Measurements from ENCODE around the gene CFAP77.

Gene CFAP77

GRCh38 chr9:132514821-132515220, 104.8 kb downstream of the CFAP77 start:
- no peak for DNase-seq (ENCODE audit: low read depth in 2 of 3, low spot score in 2 of 3)

GRCh38 chr9:132516301-132516700, 106.3 kb downstream of the CFAP77 start:
- no peak for DNase-seq (ENCODE audit: low read depth in 2 of 3, low spot score in 2 of 3)

GRCh38 chr9:132516911-132517310, 106.9 kb downstream of the CFAP77 start:
- DNase-seq (ENCODE audit: low read depth in 2 of 3, low spot score in 2 of 3) = no peak

GRCh38 chr9:132517815-132518550, 108.0 kb downstream of the CFAP77 start:
- DNase-seq (ENCODE audit: low read depth in 2 of 3, low spot score in 2 of 3) = no peak

- DNase-seq (ENCODE audit: low read depth in 2 of 3, low spot score in 2 of 3) = no peak
Measured at GRCh38 chr9:132518626-132519025, 108.6 kb downstream of the CFAP77 start.

- no peak for DNase-seq (ENCODE audit: low read depth in 2 of 3, low spot score in 2 of 3)
Measured at GRCh38 chr9:132519033-132519432, 109.0 kb downstream of the CFAP77 start.

- DNase-seq (ENCODE audit: low read depth in 2 of 3, low spot score in 2 of 3) = no peak
Measured at GRCh38 chr9:132520612-132521011, 110.6 kb downstream of the CFAP77 start.

GRCh38 chr9:132525308-132526023, 115.5 kb downstream of the CFAP77 start:
- DNase-seq (ENCODE audit: low read depth in 2 of 3, low spot score in 2 of 3) = no peak

- no peak for DNase-seq (ENCODE audit: low read depth in 2 of 3, low spot score in 2 of 3)
Measured at GRCh38 chr9:132531195-132531594, 121.2 kb downstream of the CFAP77 start.

- DNase-seq (ENCODE audit: low read depth in 2 of 3, low spot score in 2 of 3) = no peak
Measured at GRCh38 chr9:132531710-132532570, 121.9 kb downstream of the CFAP77 start.

- no peak for DNase-seq (ENCODE audit: low read depth in 2 of 3, low spot score in 2 of 3)
Measured at GRCh38 chr9:132534832-132535231, 124.8 kb downstream of the CFAP77 start.

GRCh38 chr9:132536124-132536523, 126.1 kb downstream of the CFAP77 start:
- no peak for DNase-seq (ENCODE audit: low read depth in 2 of 3, low spot score in 2 of 3)

GRCh38 chr9:132537352-132537751, 127.3 kb downstream of the CFAP77 start:
- DNase-seq (ENCODE audit: low read depth in 2 of 3, low spot score in 2 of 3) = no peak

- no peak for DNase-seq (ENCODE audit: low read depth in 2 of 3, low spot score in 2 of 3)
Measured at GRCh38 chr9:132538071-132538470, 128.1 kb downstream of the CFAP77 start.

- DNase-seq (ENCODE audit: low read depth in 2 of 3, low spot score in 2 of 3) = no peak
Measured at GRCh38 chr9:132539096-132539495, 129.1 kb downstream of the CFAP77 start.

GRCh38 chr9:132541051-132541450, 131.0 kb downstream of the CFAP77 start:
- DNase-seq (ENCODE audit: low read depth in 2 of 3, low spot score in 2 of 3) = no peak

- DNase-seq (ENCODE audit: low read depth in 2 of 3, low spot score in 2 of 3) = no peak
Measured at GRCh38 chr9:132541870-132542830, 132.1 kb downstream of the CFAP77 start.

- DNase-seq (ENCODE audit: low read depth in 2 of 3, low spot score in 2 of 3) = no peak
Measured at GRCh38 chr9:132543251-132543650, 133.2 kb downstream of the CFAP77 start.

GRCh38 chr9:132543960-132544359, 133.9 kb downstream of the CFAP77 start:
- no peak for DNase-seq (ENCODE audit: low read depth in 2 of 3, low spot score in 2 of 3)

GRCh38 chr9:132545578-132545977, 135.6 kb downstream of the CFAP77 start:
- DNase-seq (ENCODE audit: low read depth in 2 of 3, low spot score in 2 of 3) = no peak
